COLO668 (cell line): ENCODE data around the gene SLC5A10.
"Not testable (repeated sequence)": the region's sequence is repeated elsewhere in the genome, so short reads cannot be mapped to it uniquely, and the experiment has no call there.

Experiments used
- DNase-seq: peaks from one replicate; lab custom pipeline; 2025; ENCODE audit not compliant: unreplicated experiment; lab: John Stamatoyannopoulos, UW

SLC5A10 gene

GRCh38 chr17:19037547-19037946 is 85.6 kb downstream of the SLC5A10 start:
- DNase-seq = not testable (repeated sequence)

- not testable (repeated sequence) for DNase-seq
These were observed 86.0 kb downstream of the SLC5A10 start for GRCh38 chr17:19038007-19038406.

GRCh38 chr17:19038730-19039129 is 86.8 kb downstream of the SLC5A10 start:
- DNase-seq = not testable (repeated sequence)

- not testable (repeated sequence) for DNase-seq
These were observed 88.4 kb downstream of the SLC5A10 start for GRCh38 chr17:19040350-19040749.

- DNase-seq = not testable (repeated sequence)
These were observed 89.9 kb downstream of the SLC5A10 start for GRCh38 chr17:19041871-19042270.

- not testable (repeated sequence) for DNase-seq
These were observed 90.4 kb downstream of the SLC5A10 start for GRCh38 chr17:19042369-19042768.

GRCh38 chr17:19043032-19043431 is 91.1 kb downstream of the SLC5A10 start:
- DNase-seq = not testable (repeated sequence)

- not testable (repeated sequence) for DNase-seq
These were observed 92.7 kb downstream of the SLC5A10 start for GRCh38 chr17:19044643-19045042.

GRCh38 chr17:19046782-19047375 is 94.9 kb downstream of the SLC5A10 start, which contains the start of gene GRAP:
Gene GRAP, minus strand, starts transcription at chr17:19046957. Its CDS starts 31 bp downstream, at chr17:19046926.
- not testable (repeated sequence) for DNase-seq

GRCh38 chr17:19047510-19047909 is 95.5 kb downstream of the SLC5A10 start:
- not testable (repeated sequence) for DNase-seq

- not testable (repeated sequence) for DNase-seq
These were observed 96.9 kb downstream of the SLC5A10 start for GRCh38 chr17:19048826-19049225.

- DNase-seq = not testable (repeated sequence)
These were observed 103.5 kb downstream of the SLC5A10 start for GRCh38 chr17:19055447-19055846.

GRCh38 chr17:19062009-19062717 is 110.2 kb downstream of the SLC5A10 start:
- DNase-seq = not testable (repeated sequence)

GRCh38 chr17:19062718-19063325 is 110.9 kb downstream of the SLC5A10 start:
- not testable (repeated sequence) for DNase-seq

GRCh38 chr17:19063326-19063956 is 111.5 kb downstream of the SLC5A10 start:
- not testable (repeated sequence) for DNase-seq

- DNase-seq = not testable (repeated sequence)
These were observed 112.4 kb downstream of the SLC5A10 start for GRCh38 chr17:19064378-19064777.

- DNase-seq = not testable (repeated sequence)
These were observed 118.6 kb downstream of the SLC5A10 start for GRCh38 chr17:19070318-19071168.
